Islet of Langerhans (tissue), 1 donor: Measurements from ENCODE around the gene UNG.

Experiments used
- FAIRE-seq: peaks from one replicate; lab custom pipeline; 2011; peaks lifted over from hg19 to GRCh38; lab: Jason Lieb, UNC

The UNG gene

GRCh38 chr12:109156586-109156985, 59.2 kb downstream of the UNG start:
- FAIRE-seq, result no peak

GRCh38 chr12:109157986-109158385, 60.6 kb downstream of the UNG start:
- FAIRE-seq, result no peak

DNA sequence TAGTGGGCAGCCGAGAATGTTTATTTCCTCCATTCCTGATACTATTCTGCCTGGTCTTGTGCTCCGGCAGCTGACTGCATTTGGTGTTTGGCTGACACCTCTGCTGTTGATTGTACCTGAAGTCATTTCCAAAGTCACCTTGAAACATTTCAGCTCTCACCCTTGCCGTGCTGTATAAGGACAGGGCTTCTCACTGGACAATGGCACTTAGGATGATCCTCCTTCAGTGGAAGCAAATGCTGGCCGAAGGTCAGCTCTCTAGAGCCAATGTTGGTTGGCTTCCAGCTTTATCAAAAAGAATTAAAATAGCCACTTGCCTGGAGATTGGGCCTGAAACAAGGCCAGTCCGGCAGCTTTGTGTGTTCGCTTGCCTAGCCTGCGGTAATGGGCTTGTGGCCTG, 63.0 kb downstream of the UNG start:
- FAIRE-seq, result no peak
